CD4-positive, alpha-beta T cell treated with Interleukin-15 for 1 hour (primary cell): Measurements from ENCODE around the gene ZNF487.
A peak's percentile ranks its signal among the peaks of the same experiment; 100 is the strongest.

Experiments used
- DNase-seq: peaks from one replicate; pipeline ENCODE4 v3.0.0-alpha.2; 2020

ZNF487 gene

GRCh38 chr10:43436291-43437140 is at the start of gene ZNF487:
Gene ZNF487 (plus strand): TSS chr10:43437111. CDS start chr10:43475814, 38,703 bp downstream.
- DNase-seq = peak; percentile 93

GRCh38 chr10:43387678-43388032 is 49.3 kb upstream of the ZNF487 start:
- no peak for DNase-seq

GRCh38 chr10:43389867-43390266 is 47.0 kb upstream of the ZNF487 start:
- no peak for DNase-seq

- no peak for DNase-seq
Measured at GRCh38 chr10:43390333-43390732, 46.6 kb upstream of the ZNF487 start.

- peak; percentile 38 for DNase-seq
Measured at GRCh38 chr10:43390759-43391158, 46.2 kb upstream of the ZNF487 start.

- DNase-seq = no peak
Measured at GRCh38 chr10:43391496-43391895, 45.4 kb upstream of the ZNF487 start.

- DNase-seq = no peak
Measured at GRCh38 chr10:43392748-43393147, 44.2 kb upstream of the ZNF487 start.

- peak; percentile 9 for DNase-seq
Measured at GRCh38 chr10:43393186-43393585, 43.7 kb upstream of the ZNF487 start.

GRCh38 chr10:43393606-43394360 is 43.1 kb upstream of the ZNF487 start:
- peak; percentile 22 for DNase-seq

- DNase-seq = no peak
Measured at GRCh38 chr10:43394868-43395267, 42.0 kb upstream of the ZNF487 start.

- no peak for DNase-seq
Measured at GRCh38 chr10:43395571-43396060, 41.3 kb upstream of the ZNF487 start.

- peak; percentile 70 for DNase-seq
Measured at GRCh38 chr10:43396061-43396927, 40.6 kb upstream of the ZNF487 start.

- DNase-seq = peak; percentile 82
Measured at GRCh38 chr10:43396928-43397624, 39.8 kb upstream of the ZNF487 start.

- DNase-seq = no peak
Measured at GRCh38 chr10:43398939-43399319, 38.0 kb upstream of the ZNF487 start.

- peak; percentile 11 for DNase-seq
Measured at GRCh38 chr10:43399320-43400310, 37.3 kb upstream of the ZNF487 start.

- no peak for DNase-seq
Measured at GRCh38 chr10:43401627-43402026, 35.3 kb upstream of the ZNF487 start.

- DNase-seq = no peak
Measured at GRCh38 chr10:43402176-43402575, 34.7 kb upstream of the ZNF487 start.

GRCh38 chr10:43402880-43403452 is 33.9 kb upstream of the ZNF487 start:
- peak; percentile 9 for DNase-seq

GRCh38 chr10:43403911-43404703 is 32.8 kb upstream of the ZNF487 start:
- peak; percentile 5 for DNase-seq

- peak; percentile 16 for DNase-seq
Measured at GRCh38 chr10:43404704-43405084, 32.2 kb upstream of the ZNF487 start.
